Skin epidermis (tissue), 12 donors: ENCODE measurements around the gene PRSS2.

Experiments
- H3K27ac ChIP-seq, 21 experiments: fragments of 200-600 bp; sonication (generic) in 11 of 21; one replicate each; pipeline ENCODE4 v1.5.0; 2020; ENCODE audit warnings: mild to moderate bottlenecking in 3 of 21, inconsistent platforms in 2 of 21, moderate library complexity in 2 of 21
- H3K4me3 ChIP-seq, 7 experiments: fragments of 200-600 bp; sonication (generic) in 2 of 7; one replicate each; pipeline ENCODE4 v1.5.0; 2020; ENCODE audit warnings: inconsistent platforms in 2 of 7, mild to moderate bottlenecking in 2 of 7, moderate library complexity in 1 of 7

PRSS2 gene

GRCh38 chr7:142797391-142798377, 26.9 kb downstream of the PRSS2 start:
- peak overlapping the region; percentile 17 to 45 (median 33) for H3K4me3 ChIP-seq
- H3K27ac ChIP-seq: peak overlapping the region; percentile 28 to 99 (median 85)

- Histone ChIP-seq H3K27ac (peak overlapping the region in 16 of 21 experiments; percentile 52 to 99 (median 88)), H3K4me3 (peak overlapping the region in 6 of 7 experiments; percentile 8 to 45 (median 36))
Observed at GRCh38 chr7:142798451-142799436, 28.0 kb downstream of the PRSS2 start.

- H3K27ac ChIP-seq: peak overlapping the region in 15 of 21 experiments; percentile 13 to 99 (median 89)
- H3K4me3 ChIP-seq: peak overlapping the region in 3 of 7 experiments; percentile 15 to 45 (median 41)
Observed at GRCh38 chr7:142799437-142799835, 28.7 kb downstream of the PRSS2 start.

GRCh38 chr7:142800088-142800487, 29.3 kb downstream of the PRSS2 start:
- H3K27ac ChIP-seq: peak overlapping the region in 13 of 21 experiments; percentile 41 to 99 (median 90)
- H3K4me3 ChIP-seq: peak overlapping the region in 2 of 7 experiments; percentile 41 to 45

GRCh38 chr7:142800699-142801260, 30.0 kb downstream of the PRSS2 start:
- peak overlapping the region in 12 of 21 experiments; percentile 22 to 99 (median 86) for H3K27ac ChIP-seq
- peak overlapping the region in 1 of 7 experiments; percentile 45 for H3K4me3 ChIP-seq

- peak overlapping the region in 12 of 21 experiments; percentile 14 to 99 (median 65) for H3K27ac ChIP-seq
- H3K4me3 ChIP-seq: no peak overlapping the region
Observed at GRCh38 chr7:142801601-142802295, 31.0 kb downstream of the PRSS2 start.

- H3K4me3 ChIP-seq: no peak overlapping the region
- H3K27ac ChIP-seq: peak overlapping the region in 9 of 21 experiments; percentile 19 to 99 (median 90)
Observed at GRCh38 chr7:142802301-142802700, 31.5 kb downstream of the PRSS2 start.

- Histone ChIP-seq H3K4me3 (no peak overlapping the region), H3K27ac (peak overlapping the region in 13 of 21 experiments; percentile 25 to 99 (median 77))
Observed at GRCh38 chr7:142803901-142804300, 33.1 kb downstream of the PRSS2 start.

GRCh38 chr7:142804728-142805207, 34.0 kb downstream of the PRSS2 start:
- Histone ChIP-seq H3K27ac (peak overlapping the region in 12 of 21 experiments; percentile 12 to 99 (median 82)), H3K4me3 (no peak overlapping the region)

- H3K27ac ChIP-seq: peak overlapping the region in 12 of 21 experiments; percentile 3 to 99 (median 82)
- H3K4me3 ChIP-seq: no peak overlapping the region
Observed at GRCh38 chr7:142805350-142806021, 34.7 kb downstream of the PRSS2 start.

GRCh38 chr7:142806022-142806356, 35.2 kb downstream of the PRSS2 start:
- Histone ChIP-seq H3K4me3 (no peak overlapping the region), H3K27ac (peak overlapping the region in 11 of 21 experiments; percentile 3 to 99 (median 87))

- Histone ChIP-seq H3K27ac (peak overlapping the region in 14 of 21 experiments; percentile 30 to 99 (median 72)), H3K4me3 (no peak overlapping the region)
Observed at GRCh38 chr7:142806957-142807356, 36.2 kb downstream of the PRSS2 start.

GRCh38 chr7:142807855-142808460, 37.2 kb downstream of the PRSS2 start:
- H3K4me3 ChIP-seq: no peak overlapping the region
- peak overlapping the region in 15 of 21 experiments; percentile 30 to 99 (median 72) for H3K27ac ChIP-seq

- Histone ChIP-seq H3K27ac (peak overlapping the region in 15 of 21 experiments; percentile 30 to 99 (median 72)), H3K4me3 (no peak overlapping the region)
Observed at GRCh38 chr7:142808461-142808801, 37.7 kb downstream of the PRSS2 start.

GRCh38 chr7:142808802-142809583, 38.2 kb downstream of the PRSS2 start:
- peak overlapping the region in 14 of 21 experiments; percentile 3 to 99 (median 72) for H3K27ac ChIP-seq
- H3K4me3 ChIP-seq: no peak overlapping the region

- no peak overlapping the region for H3K4me3 ChIP-seq
- peak overlapping the region in 15 of 21 experiments; percentile 18 to 99 (median 68) for H3K27ac ChIP-seq
Observed at GRCh38 chr7:142809671-142810070, 38.9 kb downstream of the PRSS2 start.
